HCT116 (cell line): ENCODE data around the gene CRYGD. TPM values are rescaled to one million over a fixed set of nuclear protein-coding genes. Genes with fewer than 3 reads are reported as not detected.

Source experiments
- ATAC-seq: fragments of 200-7000 bp; cut with Tn5 transposase; 2 replicates; pipeline ENCODE4 v1.9.1; 2020; ENCODE audit warnings: mild to moderate bottlenecking, moderate library complexity
- BruUV-seq: library from RNA; stranded (reverse); fragments of 400-500 nt; replicated peaks from 2 replicates; lab custom pipeline; 2021; lab: Mats Ljungman, UMichigan
- CTCF ChIA-PET: fragments of 300-600 bp; sonication (Branson Sonifier 250); formaldehyde crosslinking; loops from one replicate; lab custom pipeline; 2021; ENCODE audit warnings: antibody characterized with exemption; lab: Charles Lee
- POLR2A ChIA-PET: fragments of 300-600, 350-600 bp; sonication (Branson Sonifier 250); formaldehyde crosslinking; loops from one replicate; lab custom pipeline; 2021; ENCODE audit warnings: antibody characterized with exemption; lab: Charles Lee
- RAD21 ChIA-PET, 2 experiments: fragments of 300-600 bp; sonication (Branson Sonifier 250); formaldehyde crosslinking; loops; one replicate each; lab custom pipeline; 2023; ENCODE audit warnings: low total read pairs in 2 of 2; ENCODE audit not compliant: uncharacterized antibody in 2 of 2, unreplicated experiment in 2 of 2, low non-redundant PET in 1 of 2; lab: Charles Lee
- DNase-seq: peaks from one replicate; pipeline ENCODE4 v3.0.0-alpha.2; 2010; ENCODE audit warnings: low read depth, low spot score
- H2AFZ ChIP-seq: fragments of 200-600 bp; shearing (Covaris generic), sonication (generic); 2 replicates; pipeline ENCODE4 v1.6.1; 2017; ENCODE audit warnings: low read depth, mixed run types, mixed read lengths, antibody characterized with exemption, low read length; ENCODE audit not compliant: poor library complexity, severe bottlenecking
- H3K27ac ChIP-seq: 2 replicates; pipeline ENCODE4 v1.5.1; 2012; ENCODE audit warnings: low read depth, low read length
- H3K27me3 ChIP-seq: fragments of 200-600 bp; sonication (generic); 2 replicates; pipeline ENCODE4 v1.6.1; 2016; ENCODE audit warnings: mixed run types, low read length, mixed read lengths; ENCODE audit not compliant: insufficient read depth
- H3K36me3 ChIP-seq, 2 experiments: fragments of 200-500 bp in 1 of 2; fragments of 200-600 bp in 1 of 2; sonication (Bioruptor generic) in 1 of 2; sonication (generic) in 1 of 2; 2 replicates each; pipeline versions ENCODE4 v1.5.1 to v1.6.1; 2014 to 2016; ENCODE audit warnings: low read length in 2 of 2, inconsistent platforms in 1 of 2, mixed read lengths in 1 of 2, mixed run types in 1 of 2; ENCODE audit not compliant: insufficient read depth in 2 of 2, control insufficient read depth in 1 of 2
- H3K4me1 ChIP-seq, 2 experiments: fragments of 200-600 bp in 1 of 2; sonication (generic) in 1 of 2; 2 replicates each; pipeline versions ENCODE4 v1.5.1 to v1.6.1; 2012 to 2017; ENCODE audit warnings: low read length in 2 of 2, inconsistent platforms in 1 of 2, mild to moderate bottlenecking in 1 of 2, mixed read lengths in 1 of 2, mixed run types in 1 of 2, moderate library complexity in 1 of 2; ENCODE audit not compliant: insufficient read depth in 2 of 2, control insufficient read depth in 1 of 2
- H3K4me2 ChIP-seq: fragments of 200-600 bp; sonication (generic); 2 replicates; pipeline ENCODE4 v1.6.1; 2017; ENCODE audit warnings: mixed run types, low read length, mixed read lengths
- H3K4me3 ChIP-seq, 2 experiments: fragments of 200-600 bp in 1 of 2; sonication (generic) in 1 of 2; replicated peaks in 1 of 2; 2 replicates each; pipeline ENCODE4 v1.5.1; 2011 to 2016; ENCODE audit warnings: low read length in 2 of 2, control low read depth in 1 of 2, low read depth in 1 of 2, mild to moderate bottlenecking in 1 of 2, mixed read lengths in 1 of 2, mixed run types in 1 of 2
- H3K79me2 ChIP-seq: fragments of 200-600 bp; sonication (generic); 2 replicates; pipeline ENCODE4 v1.6.1; 2017; ENCODE audit warnings: mild to moderate bottlenecking, mixed run types, low read length, moderate library complexity, mixed read lengths; ENCODE audit not compliant: insufficient read depth
- H3K9ac ChIP-seq: fragments of 200-600 bp; sonication (generic); 2 replicates; pipeline ENCODE4 v1.6.1; 2016; ENCODE audit warnings: low read length, mixed read lengths
- H3K9me2 ChIP-seq: fragments of 200-600 bp; sonication (generic), shearing (Covaris generic); 2 replicates; pipeline ENCODE4 v1.6.1; 2017; ENCODE audit warnings: mixed run types, mild to moderate bottlenecking, moderate library complexity; ENCODE audit not compliant: insufficient read depth
- H3K9me3 ChIP-seq, 2 experiments: fragments of 200-500 bp in 1 of 2; fragments of 200-600 bp in 1 of 2; sonication (Bioruptor generic) in 1 of 2; sonication (generic) in 1 of 2; 2 replicates each; pipeline ENCODE4 v1.6.1; 2014 to 2017; ENCODE audit warnings: low read length in 2 of 2, mixed read lengths in 2 of 2, inconsistent platforms in 1 of 2, low read depth in 1 of 2, mild to moderate bottlenecking in 1 of 2, mixed run types in 1 of 2, moderate library complexity in 1 of 2; ENCODE audit not compliant: control insufficient read depth in 1 of 2, insufficient read depth in 1 of 2
- H4K20me1 ChIP-seq: fragments of 200-600 bp; sonication (generic), shearing (Covaris generic); 2 replicates; pipeline ENCODE4 v1.6.1; 2017; ENCODE audit warnings: mixed run types, mild to moderate bottlenecking, moderate library complexity; ENCODE audit not compliant: insufficient read depth
- CEBPB ChIP-seq: IDR thresholded peaks from 2 replicates; pipeline ENCODE4 v1.6.1; 2012; ENCODE audit warnings: low read depth
- EGR1 ChIP-seq: IDR thresholded peaks from 2 replicates; pipeline ENCODE4 v1.6.1; 2012; ENCODE audit warnings: low read depth
- ELF1 ChIP-seq: IDR thresholded peaks from 2 replicates; pipeline ENCODE4 v1.6.1; 2012; ENCODE audit warnings: low read depth, borderline replicate concordance
- SP1 ChIP-seq: IDR thresholded peaks from 2 replicates; pipeline ENCODE4 v1.6.1; 2012; ENCODE audit warnings: low read depth
- SRF ChIP-seq: IDR thresholded peaks from 2 replicates; pipeline ENCODE4 v1.6.1; 2012; ENCODE audit warnings: low read depth
- TCF7L2 ChIP-seq: IDR thresholded peaks from 2 replicates; pipeline ENCODE4 v1.7.0; 2011; ENCODE audit warnings: borderline replicate concordance, inconsistent platforms; ENCODE audit not compliant: insufficient read depth, insufficient read length; ENCODE audit errors: extremely low read depth
- intact Hi-C: fragments of 100-400 bp; cut with micrococcal nuclease; formaldehyde crosslinking; loops from 2 replicates; pipeline ENCODE4 v1.10.0; 2022
- total RNA-seq: library from RNA; stranded (reverse); gene quantifications from one replicate; pipeline ENCODE4 v1.2.1, GENCODE V29; 2021; ENCODE audit not compliant: unreplicated experiment
- TF ChIP-seq, protein P1 (sequence below): IDR thresholded peaks from 2 replicates; pipeline ENCODE4 v1.6.1; 2012; ENCODE audit warnings: low read depth
- TF ChIP-seq, protein P2 (sequence below): IDR thresholded peaks from 2 replicates; pipeline ENCODE4 v1.6.1; 2012
- TF ChIP-seq, protein P3 (sequence below), 3 experiments: fragments of 200-600 bp in 1 of 3; sonication (generic) in 1 of 3; IDR thresholded peaks in 2 of 3; conservative IDR thresholded peaks in 1 of 3; 2 replicates each; pipeline ENCODE4 v1.5.1; 2012 to 2017; ENCODE audit warnings: low read depth in 2 of 3, low read length in 2 of 3, antibody characterized with exemption in 1 of 3, borderline replicate concordance in 1 of 3, control low read depth in 1 of 3, mild to moderate bottlenecking in 1 of 3, mixed read lengths in 1 of 3, mixed run types in 1 of 3, moderate library complexity in 1 of 3; ENCODE audit not compliant: insufficient read depth in 1 of 3

Gene CRYGD
- total RNA-seq, 1 experiment from 2014 or later = not detected

DNA sequence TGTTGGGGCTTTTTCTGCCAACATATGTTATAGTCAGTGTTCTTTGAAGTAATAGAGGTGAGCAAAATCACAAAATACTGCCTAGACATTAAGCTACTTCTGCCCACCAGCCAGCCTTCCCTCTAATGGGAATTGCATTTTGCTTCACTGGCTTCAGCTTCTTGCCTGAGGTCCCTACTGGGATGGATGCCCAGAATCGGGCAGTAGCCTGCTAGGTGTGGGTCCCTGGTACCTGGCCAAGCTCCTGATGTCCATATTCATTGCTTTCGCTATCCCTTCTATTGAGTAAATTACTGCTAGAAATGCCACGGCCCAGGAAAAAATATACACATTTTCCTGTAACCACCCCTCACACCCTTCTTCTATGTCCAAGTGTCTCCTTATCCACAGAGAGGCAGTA is 27.0 kb downstream of the CRYGD start:
- no peaks in the 10 kb centered on the region for H3K9me3 ChIP-seq
- no peak overlapping the region for H3K9ac ChIP-seq
- no peak overlapping the region for H3K4me2 ChIP-seq
- H3K9me2 ChIP-seq = no peaks in the 10 kb centered on the region
- ChIA-PET CTCF (no interaction called here), POLR2A (no interaction called here), RAD21 (no interaction called here)
- DNase-seq (no peak), ATAC-seq (no peak)
- no peak overlapping the region for H2AFZ ChIP-seq
- no peaks in the 10 kb centered on the region for H3K36me3 ChIP-seq
- no peak overlapping the region for H3K27ac ChIP-seq
- no peaks in the 10 kb centered on the region for H3K79me2 ChIP-seq
- H3K27me3 ChIP-seq = no peaks in the 10 kb centered on the region
- no TSS peak for BruUV-seq
- TF ChIP-seq SP1 (no peak), EGR1 (no peak), ELF1 (no peak), TCF7L2 (no peak), CEBPB (no peak), SRF (no peak)
- TF ChIP-seq, protein P1, sequence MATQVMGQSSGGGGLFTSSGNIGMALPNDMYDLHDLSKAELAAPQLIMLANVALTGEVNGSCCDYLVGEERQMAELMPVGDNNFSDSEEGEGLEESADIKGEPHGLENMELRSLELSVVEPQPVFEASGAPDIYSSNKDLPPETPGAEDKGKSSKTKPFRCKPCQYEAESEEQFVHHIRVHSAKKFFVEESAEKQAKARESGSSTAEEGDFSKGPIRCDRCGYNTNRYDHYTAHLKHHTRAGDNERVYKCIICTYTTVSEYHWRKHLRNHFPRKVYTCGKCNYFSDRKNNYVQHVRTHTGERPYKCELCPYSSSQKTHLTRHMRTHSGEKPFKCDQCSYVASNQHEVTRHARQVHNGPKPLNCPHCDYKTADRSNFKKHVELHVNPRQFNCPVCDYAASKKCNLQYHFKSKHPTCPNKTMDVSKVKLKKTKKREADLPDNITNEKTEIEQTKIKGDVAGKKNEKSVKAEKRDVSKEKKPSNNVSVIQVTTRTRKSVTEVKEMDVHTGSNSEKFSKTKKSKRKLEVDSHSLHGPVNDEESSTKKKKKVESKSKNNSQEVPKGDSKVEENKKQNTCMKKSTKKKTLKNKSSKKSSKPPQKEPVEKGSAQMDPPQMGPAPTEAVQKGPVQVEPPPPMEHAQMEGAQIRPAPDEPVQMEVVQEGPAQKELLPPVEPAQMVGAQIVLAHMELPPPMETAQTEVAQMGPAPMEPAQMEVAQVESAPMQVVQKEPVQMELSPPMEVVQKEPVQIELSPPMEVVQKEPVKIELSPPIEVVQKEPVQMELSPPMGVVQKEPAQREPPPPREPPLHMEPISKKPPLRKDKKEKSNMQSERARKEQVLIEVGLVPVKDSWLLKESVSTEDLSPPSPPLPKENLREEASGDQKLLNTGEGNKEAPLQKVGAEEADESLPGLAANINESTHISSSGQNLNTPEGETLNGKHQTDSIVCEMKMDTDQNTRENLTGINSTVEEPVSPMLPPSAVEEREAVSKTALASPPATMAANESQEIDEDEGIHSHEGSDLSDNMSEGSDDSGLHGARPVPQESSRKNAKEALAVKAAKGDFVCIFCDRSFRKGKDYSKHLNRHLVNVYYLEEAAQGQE = no peak
- TF ChIP-seq, protein P2, sequence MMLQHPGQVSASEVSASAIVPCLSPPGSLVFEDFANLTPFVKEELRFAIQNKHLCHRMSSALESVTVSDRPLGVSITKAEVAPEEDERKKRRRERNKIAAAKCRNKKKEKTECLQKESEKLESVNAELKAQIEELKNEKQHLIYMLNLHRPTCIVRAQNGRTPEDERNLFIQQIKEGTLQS = no peak
- TF ChIP-seq, protein P3, sequence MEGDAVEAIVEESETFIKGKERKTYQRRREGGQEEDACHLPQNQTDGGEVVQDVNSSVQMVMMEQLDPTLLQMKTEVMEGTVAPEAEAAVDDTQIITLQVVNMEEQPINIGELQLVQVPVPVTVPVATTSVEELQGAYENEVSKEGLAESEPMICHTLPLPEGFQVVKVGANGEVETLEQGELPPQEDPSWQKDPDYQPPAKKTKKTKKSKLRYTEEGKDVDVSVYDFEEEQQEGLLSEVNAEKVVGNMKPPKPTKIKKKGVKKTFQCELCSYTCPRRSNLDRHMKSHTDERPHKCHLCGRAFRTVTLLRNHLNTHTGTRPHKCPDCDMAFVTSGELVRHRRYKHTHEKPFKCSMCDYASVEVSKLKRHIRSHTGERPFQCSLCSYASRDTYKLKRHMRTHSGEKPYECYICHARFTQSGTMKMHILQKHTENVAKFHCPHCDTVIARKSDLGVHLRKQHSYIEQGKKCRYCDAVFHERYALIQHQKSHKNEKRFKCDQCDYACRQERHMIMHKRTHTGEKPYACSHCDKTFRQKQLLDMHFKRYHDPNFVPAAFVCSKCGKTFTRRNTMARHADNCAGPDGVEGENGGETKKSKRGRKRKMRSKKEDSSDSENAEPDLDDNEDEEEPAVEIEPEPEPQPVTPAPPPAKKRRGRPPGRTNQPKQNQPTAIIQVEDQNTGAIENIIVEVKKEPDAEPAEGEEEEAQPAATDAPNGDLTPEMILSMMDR (IDR thresholded peaks at IDR 0.05 in 2 of 3, conservative IDR thresholded peaks at IDR 0.05 in 1 of 3; ENCODE audit: borderline replicate concordance in 1 of 3, insufficient read depth in 1 of 3, low read depth in 2 of 3, low read length in 2 of 3) = no peak
- no peak overlapping the region for H3K4me3 ChIP-seq
- no peaks in the 10 kb centered on the region for H4K20me1 ChIP-seq
- intact Hi-C loops = no loop called here
- peaks cover 0 to 5% of the 10 kb centered on the region in 2 experiments; a peak in 1 of 4 replicates for H3K4me1 ChIP-seq
